ENCODE results near the gene RNPEPL1.

Gene RNPEPL1

GRCh38 chr2:240560480-240561324 lies 7.6 kb upstream of the RNPEPL1 start (continued):
- no peak for TF ChIP-seq ZNF10 (tag by site-specific recombination; IDR thresholded peaks at IDR 0.05)
- no peak for TF ChIP-seq ZBTB49 (tag by site-specific recombination; IDR thresholded peaks at IDR 0.05; ENCODE audit: low read depth)
- TF ChIP-seq ZNF654 (tag by site-specific recombination; IDR thresholded peaks at IDR 0.05; ENCODE audit: low read depth), result no peak
- TF ChIP-seq ZNF140 (tag by site-specific recombination; IDR thresholded peaks at IDR 0.05), result no peak
- TF ChIP-seq, protein P1, sequence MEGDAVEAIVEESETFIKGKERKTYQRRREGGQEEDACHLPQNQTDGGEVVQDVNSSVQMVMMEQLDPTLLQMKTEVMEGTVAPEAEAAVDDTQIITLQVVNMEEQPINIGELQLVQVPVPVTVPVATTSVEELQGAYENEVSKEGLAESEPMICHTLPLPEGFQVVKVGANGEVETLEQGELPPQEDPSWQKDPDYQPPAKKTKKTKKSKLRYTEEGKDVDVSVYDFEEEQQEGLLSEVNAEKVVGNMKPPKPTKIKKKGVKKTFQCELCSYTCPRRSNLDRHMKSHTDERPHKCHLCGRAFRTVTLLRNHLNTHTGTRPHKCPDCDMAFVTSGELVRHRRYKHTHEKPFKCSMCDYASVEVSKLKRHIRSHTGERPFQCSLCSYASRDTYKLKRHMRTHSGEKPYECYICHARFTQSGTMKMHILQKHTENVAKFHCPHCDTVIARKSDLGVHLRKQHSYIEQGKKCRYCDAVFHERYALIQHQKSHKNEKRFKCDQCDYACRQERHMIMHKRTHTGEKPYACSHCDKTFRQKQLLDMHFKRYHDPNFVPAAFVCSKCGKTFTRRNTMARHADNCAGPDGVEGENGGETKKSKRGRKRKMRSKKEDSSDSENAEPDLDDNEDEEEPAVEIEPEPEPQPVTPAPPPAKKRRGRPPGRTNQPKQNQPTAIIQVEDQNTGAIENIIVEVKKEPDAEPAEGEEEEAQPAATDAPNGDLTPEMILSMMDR (tag by site-specific recombination; IDR thresholded peaks at IDR 0.05), result peak; percentile 49; the same call in 1 of the 2 replicates
- peak; percentile 53 for TF ChIP-seq KLF16 (tag by site-specific recombination; IDR thresholded peaks at IDR 0.05)
- TF ChIP-seq ZNF223 (tag by site-specific recombination; IDR thresholded peaks at IDR 0.05), result 0 out of 2 replicates have a peak, but pooled peaks have one; percentile 26
- TF ChIP-seq ZNF121 (tag by site-specific recombination; IDR thresholded peaks at IDR 0.05), result no peak
- no peak for TF ChIP-seq GLIS1 (tag by site-specific recombination; IDR thresholded peaks at IDR 0.05)
- TF ChIP-seq SCRT1 (tag by site-specific recombination; IDR thresholded peaks at IDR 0.05; ENCODE audit: borderline replicate concordance), result no peak
- no peak for TF ChIP-seq ZNF548 (tag by site-specific recombination; IDR thresholded peaks at IDR 0.05)
- no peak for TF ChIP-seq ZNF423 (tag by site-specific recombination; IDR thresholded peaks at IDR 0.05)
- peak; percentile 36; the same call in 1 of the 2 replicates for TF ChIP-seq ZNF561 (tag by site-specific recombination; IDR thresholded peaks at IDR 0.05; ENCODE audit: borderline replicate concordance)
- TF ChIP-seq ZBTB21 (tag by site-specific recombination; IDR thresholded peaks at IDR 0.05), result no peak
- no peak for TF ChIP-seq ZNF23 (tag by site-specific recombination; IDR thresholded peaks at IDR 0.05; ENCODE audit: borderline replicate concordance)
- TF ChIP-seq, protein P2, sequence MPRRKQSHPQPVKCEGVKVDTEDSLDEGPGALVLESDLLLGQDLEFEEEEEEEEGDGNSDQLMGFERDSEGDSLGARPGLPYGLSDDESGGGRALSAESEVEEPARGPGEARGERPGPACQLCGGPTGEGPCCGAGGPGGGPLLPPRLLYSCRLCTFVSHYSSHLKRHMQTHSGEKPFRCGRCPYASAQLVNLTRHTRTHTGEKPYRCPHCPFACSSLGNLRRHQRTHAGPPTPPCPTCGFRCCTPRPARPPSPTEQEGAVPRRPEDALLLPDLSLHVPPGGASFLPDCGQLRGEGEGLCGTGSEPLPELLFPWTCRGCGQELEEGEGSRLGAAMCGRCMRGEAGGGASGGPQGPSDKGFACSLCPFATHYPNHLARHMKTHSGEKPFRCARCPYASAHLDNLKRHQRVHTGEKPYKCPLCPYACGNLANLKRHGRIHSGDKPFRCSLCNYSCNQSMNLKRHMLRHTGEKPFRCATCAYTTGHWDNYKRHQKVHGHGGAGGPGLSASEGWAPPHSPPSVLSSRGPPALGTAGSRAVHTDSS (tag by site-specific recombination; IDR thresholded peaks at IDR 0.05), result no peak
- TF ChIP-seq ZNF624 (tag by site-specific recombination; IDR thresholded peaks at IDR 0.05), result no peak
- TF ChIP-seq, protein P3, sequence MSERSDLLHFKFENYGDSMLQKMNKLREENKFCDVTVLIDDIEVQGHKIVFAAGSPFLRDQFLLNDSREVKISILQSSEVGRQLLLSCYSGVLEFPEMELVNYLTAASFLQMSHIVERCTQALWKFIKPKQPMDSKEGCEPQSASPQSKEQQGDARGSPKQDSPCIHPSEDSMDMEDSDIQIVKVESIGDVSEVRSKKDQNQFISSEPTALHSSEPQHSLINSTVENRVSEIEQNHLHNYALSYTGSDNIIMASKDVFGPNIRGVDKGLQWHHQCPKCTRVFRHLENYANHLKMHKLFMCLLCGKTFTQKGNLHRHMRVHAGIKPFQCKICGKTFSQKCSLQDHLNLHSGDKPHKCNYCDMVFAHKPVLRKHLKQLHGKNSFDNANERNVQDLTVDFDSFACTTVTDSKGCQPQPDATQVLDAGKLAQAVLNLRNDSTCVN (tag by site-specific recombination; optimal IDR thresholded peaks at IDR 0.05), result peak; percentile 79
- TF ChIP-seq HOXD13 (CRISPR knock-in tag; IDR thresholded peaks at IDR 0.05; ENCODE audit: borderline replicate concordance), result no peak
- TF ChIP-seq YY2 (tag by site-specific recombination; IDR thresholded peaks at IDR 0.05), result no peak
- TF ChIP-seq ZBTB1 (tag by site-specific recombination; IDR thresholded peaks at IDR 0.05), result no peak
- TF ChIP-seq ZNF341 (tag by site-specific recombination; IDR thresholded peaks at IDR 0.05; ENCODE audit: low read depth), result no peak
- no peak for TF ChIP-seq ZFP37 (tag by site-specific recombination; IDR thresholded peaks at IDR 0.05)
- peak; percentile 79 for TF ChIP-seq KLF10 (tag by site-specific recombination; IDR thresholded peaks at IDR 0.05)
- TF ChIP-seq ZNF658 (tag by site-specific recombination; IDR thresholded peaks at IDR 0.05), result no peak
- peak; percentile 92; the same call in 1 of the 2 replicates for TF ChIP-seq ZFP69B (tag by site-specific recombination; IDR thresholded peaks at IDR 0.05)
- TF ChIP-seq ZNF670 (tag by site-specific recombination; IDR thresholded peaks at IDR 0.05; ENCODE audit: low read depth), result no peak
- no peak for TF ChIP-seq ZNF626 (tag by site-specific recombination; IDR thresholded peaks at IDR 0.05)
- TF ChIP-seq ZFHX2 (tag by site-specific recombination; conservative IDR thresholded peaks at IDR 0.05), result no peak; the same call in 1 of the 2 replicates
- no peak for TF ChIP-seq IKZF3 (tag by site-specific recombination; IDR thresholded peaks at IDR 0.05)
- no peak for TF ChIP-seq ZNF623 (tag by site-specific recombination; IDR thresholded peaks at IDR 0.05)
- TF ChIP-seq WT1 (tag by site-specific recombination; IDR thresholded peaks at IDR 0.05), result no peak
- peak; percentile 98 for TF ChIP-seq SP2 (tag by site-specific recombination; IDR thresholded peaks at IDR 0.05)
- TF ChIP-seq ZNF174 (tag by site-specific recombination; IDR thresholded peaks at IDR 0.05), result no peak
- TF ChIP-seq ZNF302 (tag by site-specific recombination; IDR thresholded peaks at IDR 0.05; ENCODE audit: low read depth), result no peak
